ENCODE results near the gene SGF29.

SGF29 gene

GRCh38 chr16:28589069-28589468 lies 35.3 kb downstream of the SGF29 start:
- Histone ChIP-seq H3K36me3 (ENCODE audit: low read length) (no peaks in the 10 kb centered on the region), H3K4me3 (ENCODE audit: insufficient read depth, low read length, poor library complexity, severe bottlenecking) (no peak overlapping the region)

GRCh38 chr16:28589930-28590329 lies 36.2 kb downstream of the SGF29 start:
- H3K79me2 ChIP-seq (ENCODE audit: insufficient read depth, low read length) = no peaks in the 10 kb centered on the region
- H3K9ac ChIP-seq (ENCODE audit: low read length) = no peak overlapping the region
- no peak overlapping the region for H2AFZ ChIP-seq (ENCODE audit: low read depth, low read length, severe bottlenecking)
- H3K4me2 ChIP-seq (ENCODE audit: low read depth, low read length, poor library complexity, severe bottlenecking) = no peak overlapping the region
- TF ChIP-seq CTCF (IDR thresholded peaks at IDR 0.05; ENCODE audit: insufficient read depth, low read length, poor library complexity, severe bottlenecking) (no peak), EZH2phosphoT487 (conservative IDR thresholded peaks at IDR 0.05; ENCODE audit: low read length) (no peak)
- H3F3A ChIP-seq (ENCODE audit: insufficient read depth) = no peaks in the 10 kb centered on the region
- H3K27ac ChIP-seq (ENCODE audit: low read depth, low read length) = no peak overlapping the region
- H3K9me3 ChIP-seq (ENCODE audit: insufficient read depth, low read length) = no peaks in the 10 kb centered on the region
- H3K9me2 ChIP-seq (replicated peaks; ENCODE audit: insufficient read depth, low read length) = no peaks in the 10 kb centered on the region
- H3K4me3 ChIP-seq (ENCODE audit: insufficient read depth, low read length, poor library complexity, severe bottlenecking) = no peak overlapping the region
- H3K27me3 ChIP-seq (ENCODE audit: low read length) = no peaks in the 10 kb centered on the region
- H4K20me1 ChIP-seq (ENCODE audit: low read depth, low read length) = no peaks in the 10 kb centered on the region
- no peaks in the 10 kb centered on the region for H3K36me3 ChIP-seq (ENCODE audit: low read length)

More at GRCh38 chr16:28589069-28589468, 35.3 kb downstream of the SGF29 start:
- no peaks in the 10 kb centered on the region for H4K20me1 ChIP-seq (ENCODE audit: low read depth, low read length)
- no peak overlapping the region for H3K27ac ChIP-seq (ENCODE audit: low read depth, low read length)
- TF ChIP-seq EZH2phosphoT487 (conservative IDR thresholded peaks at IDR 0.05; ENCODE audit: low read length) = no peak
- TF ChIP-seq CTCF (IDR thresholded peaks at IDR 0.05; ENCODE audit: insufficient read depth, low read length, poor library complexity, severe bottlenecking) = no peak
- no peak overlapping the region for H2AFZ ChIP-seq (ENCODE audit: low read depth, low read length, severe bottlenecking)
- H3K27me3 ChIP-seq (ENCODE audit: low read length) = no peaks in the 10 kb centered on the region
- no peaks in the 10 kb centered on the region for H3F3A ChIP-seq (ENCODE audit: insufficient read depth)
- H3K4me2 ChIP-seq (ENCODE audit: low read depth, low read length, poor library complexity, severe bottlenecking) = no peak overlapping the region
- H3K9ac ChIP-seq (ENCODE audit: low read length) = no peak overlapping the region
- no peaks in the 10 kb centered on the region for H3K79me2 ChIP-seq (ENCODE audit: insufficient read depth, low read length)
- no peaks in the 10 kb centered on the region for H3K9me2 ChIP-seq (replicated peaks; ENCODE audit: insufficient read depth, low read length)
- H3K9me3 ChIP-seq (ENCODE audit: insufficient read depth, low read length) = no peaks in the 10 kb centered on the region

GRCh38 chr16:28590384-28591340 lies 36.9 kb downstream of the SGF29 start:
- H3K36me3 ChIP-seq (ENCODE audit: low read length) = no peaks in the 10 kb centered on the region
- no peak overlapping the region for H3K9ac ChIP-seq (ENCODE audit: low read length)

More at GRCh38 chr16:28590384-28591340, 36.9 kb downstream of the SGF29 start:
- Histone ChIP-seq H3K27me3 (ENCODE audit: low read length) (no peaks in the 10 kb centered on the region), H3K27ac (ENCODE audit: low read depth, low read length) (no peak overlapping the region), H3K4me3 (ENCODE audit: insufficient read depth, low read length, poor library complexity, severe bottlenecking) (no peak overlapping the region), H2AFZ (ENCODE audit: low read depth, low read length, severe bottlenecking) (no peak overlapping the region), H3F3A (ENCODE audit: insufficient read depth) (no peaks in the 10 kb centered on the region), H3K9me2 (replicated peaks; ENCODE audit: insufficient read depth, low read length) (no peaks in the 10 kb centered on the region), H3K79me2 (ENCODE audit: insufficient read depth, low read length) (no peaks in the 10 kb centered on the region), H4K20me1 (ENCODE audit: low read depth, low read length) (no peaks in the 10 kb centered on the region), H3K9me3 (ENCODE audit: insufficient read depth, low read length) (no peaks in the 10 kb centered on the region), H3K4me2 (ENCODE audit: low read depth, low read length, poor library complexity, severe bottlenecking) (no peak overlapping the region)
- TF ChIP-seq CTCF (IDR thresholded peaks at IDR 0.05; ENCODE audit: insufficient read depth, low read length, poor library complexity, severe bottlenecking) (no peak), EZH2phosphoT487 (conservative IDR thresholded peaks at IDR 0.05; ENCODE audit: low read length) (no peak)

Data from SU-DHL-6 (cell line).